Camera-type eye (tissue), 1 donor: ENCODE data around the gene LRRC23. TPM values are rescaled to one million over a fixed set of nuclear protein-coding genes. Genes with fewer than 3 reads are reported as not detected.

Experiments used
- total RNA-seq: library from RNA; depleted of rRNA; stranded (reverse); fragments of >200 nt; gene quantifications from one replicate; pipeline ENCODE4 v1.2.3, GENCODE V29; 2014

The LRRC23 gene
- total RNA-seq: 14.5 TPM

GRCh38 chr12:6904280-6905276 lies at the start of gene LRRC23:
Gene LRRC23 (plus strand): TSS chr12:6904822. CDS start chr12:6905634, 812 bp downstream.

GRCh38 chr12:6867413-6868210 lies 37.0 kb upstream of the LRRC23 start, which contains the start of gene TPI1:
Gene TPI1 (plus strand): TSS chr12:6867531. CDS start chr12:6867567, 36 bp downstream.

GRCh38 chr12:6873094-6874014 lies 31.3 kb upstream of the LRRC23 start, which contains the start of gene SPSB2:
Gene SPSB2 (minus strand): TSS chr12:6873303. CDS start chr12:6872901, 402 bp downstream.

GRCh38 chr12:6914246-6914946 lies 9.8 kb downstream of the LRRC23 start, which contains the start of gene ENO2:
Gene ENO2 (plus strand): TSS chr12:6914580. CDS start chr12:6915833, 1,253 bp downstream.

GRCh38 chr12:6927379-6928021 lies 22.9 kb downstream of the LRRC23 start, which contains the start of gene ATN1:
Gene ATN1 (plus strand): TSS chr12:6927959. CDS start chr12:6934002, 6,043 bp downstream.

GRCh38 chr12:6943722-6944380 lies 39.2 kb downstream of the LRRC23 start, which contains the start of the genes C12orf57 and RNU7-1:
Gene C12orf57 (plus strand): TSS chr12:6944022. CDS start chr12:6944122, 100 bp downstream.
Gene RNU7-1 (plus strand): TSS chr12:6943816.

GRCh38 chr12:6950811-6951540 lies 46.4 kb downstream of the LRRC23 start, which contains the start of gene PTPN6:
Gene PTPN6 (plus strand): TSS chr12:6951356. CDS start chr12:6951513, 157 bp downstream.

Other genes starting within 250 kb of the LRRC23 start
- 121 TPM for gene ING4, start 241.7 kb upstream of the LRRC23 start, total RNA-seq
- gene ZNF384, start 215.4 kb upstream of the LRRC23 start, total RNA-seq: 40.8 TPM
- 2.2 TPM for gene PIANP, start 204.0 kb upstream of the LRRC23 start, total RNA-seq
- 47.9 TPM for gene COPS7A, start 180.8 kb upstream of the LRRC23 start, total RNA-seq
- gene MLF2, start 151.7 kb upstream of the LRRC23 start, total RNA-seq: 153 TPM
- 186 TPM for gene PTMS, start 138.5 kb upstream of the LRRC23 start, total RNA-seq
- gene LAG3, start 132.3 kb upstream of the LRRC23 start, total RNA-seq: 0.60 TPM
- 7.2 TPM for gene CD4, start 115.3 kb upstream of the LRRC23 start, total RNA-seq
- 35.4 TPM for gene GPR162, start 83.0 kb upstream of the LRRC23 start, total RNA-seq
- gene P3H3, start 76.4 kb upstream of the LRRC23 start, total RNA-seq: 97.3 TPM
- gene GNB3, start 63.9 kb upstream of the LRRC23 start, total RNA-seq: 223 TPM
- 6.3 TPM for gene CDCA3, start 53.5 kb upstream of the LRRC23 start, total RNA-seq
- gene USP5, start 52.7 kb upstream of the LRRC23 start, total RNA-seq: 52.8 TPM
- 547 TPM for gene TPI1, start 37.3 kb upstream of the LRRC23 start, total RNA-seq
- gene SPSB2, start 31.5 kb upstream of the LRRC23 start, total RNA-seq: 5.1 TPM
- gene ENO2, start 9.8 kb downstream of the LRRC23 start, total RNA-seq: 172 TPM
- gene ATN1, start 23.1 kb downstream of the LRRC23 start, total RNA-seq: 50.9 TPM
- gene RNU7-1, start 39.0 kb downstream of the LRRC23 start, total RNA-seq: not detected
- 139 TPM for gene C12orf57, start 39.2 kb downstream of the LRRC23 start, total RNA-seq
- 5.1 TPM for gene PTPN6, start 46.5 kb downstream of the LRRC23 start, total RNA-seq
- gene PHB2, start 65.8 kb downstream of the LRRC23 start, total RNA-seq: 135 TPM
- 34.5 TPM for gene EMG1, start 66.1 kb downstream of the LRRC23 start, total RNA-seq
- 14.7 TPM for gene LPCAT3, start 113.7 kb downstream of the LRRC23 start, total RNA-seq
- gene C1S, start 155.9 kb downstream of the LRRC23 start, total RNA-seq: 91.4 TPM
- gene C1R, start 187.6 kb downstream of the LRRC23 start, total RNA-seq: 94.5 TPM
- 16.5 TPM for gene C1RL, start 204.4 kb downstream of the LRRC23 start, total RNA-seq
- 1.4 TPM for gene RBP5, start 224.1 kb downstream of the LRRC23 start, total RNA-seq
- gene CLSTN3, start 225.5 kb downstream of the LRRC23 start, total RNA-seq: 170 TPM